Skeletal muscle tissue (tissue), 4 donors: ENCODE measurements around the gene CAGE1. TPM values are rescaled to one million over a fixed set of nuclear protein-coding genes. Genes with fewer than 3 reads are reported as not detected.

ENCODE experiments used
- H3K27ac ChIP-seq: one replicate; pipeline ENCODE4 v1.7.0; 2013; ENCODE audit warnings: mild to moderate bottlenecking, low read depth, low read length, inconsistent platforms
- H3K27me3 ChIP-seq, 3 donors: one replicate each; pipeline ENCODE4 v1.7.0; 2013; ENCODE audit warnings: low read length in 3 of 3; ENCODE audit not compliant: control insufficient read depth in 3 of 3, insufficient read depth in 3 of 3
- H3K36me3 ChIP-seq, 3 donors: one replicate each; pipeline ENCODE4 v1.7.0; 2013; ENCODE audit warnings: low read length in 3 of 3; ENCODE audit not compliant: control insufficient read depth in 3 of 3, insufficient read depth in 3 of 3
- H3K4me1 ChIP-seq, 3 donors: one replicate each; pipeline ENCODE4 v1.7.0; 2013; ENCODE audit warnings: low read length in 3 of 3, mild to moderate bottlenecking in 3 of 3; ENCODE audit not compliant: control insufficient read depth in 3 of 3, insufficient read depth in 3 of 3
- H3K4me3 ChIP-seq, 3 donors: one replicate each; pipeline ENCODE4 v1.7.0; 2013; ENCODE audit warnings: low read length in 3 of 3
- H3K9ac ChIP-seq, 3 donors: one replicate each; pipeline ENCODE4 v1.7.0; 2013; ENCODE audit warnings: low read length in 3 of 3, mild to moderate bottlenecking in 3 of 3, moderate library complexity in 2 of 3, low read depth in 1 of 3
- H3K9me3 ChIP-seq, 3 donors: one replicate each; pipeline ENCODE4 v1.7.0; 2013; ENCODE audit warnings: low read length in 3 of 3; ENCODE audit not compliant: control insufficient read depth in 3 of 3
- total RNA-seq: library from RNA; depleted of rRNA; stranded (reverse); fragments of >200 nt; gene quantifications from one replicate; pipeline ENCODE4 v1.2.3, GENCODE V29; 2014
- donor health status: Osteomylitis.

CAGE1 gene
- total RNA-seq, 1 donor from 2014 or later, result not detected

DNA sequence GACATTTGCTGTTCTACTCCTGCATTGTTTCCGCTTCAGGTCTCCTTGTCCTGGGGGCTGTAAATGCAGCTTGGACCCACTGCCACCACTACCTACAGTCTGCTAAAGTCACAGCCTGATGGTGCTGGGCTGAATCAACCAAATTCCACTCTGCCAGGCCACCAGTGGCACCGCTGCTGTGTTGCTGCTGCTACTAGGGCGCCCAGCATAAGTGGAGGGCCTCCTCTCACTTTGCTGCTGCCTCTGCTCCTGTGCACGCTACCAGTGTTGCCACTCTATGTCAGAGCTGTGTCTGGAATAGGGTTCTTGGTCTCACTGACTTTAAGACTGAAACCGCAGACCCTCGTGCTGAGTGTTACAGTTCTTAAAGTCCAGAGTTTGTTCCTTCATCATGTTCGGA lies 75.1 kb downstream of the CAGE1 start:
- Histone ChIP-seq H3K27me3 (no peaks in the 10 kb centered on the region), H3K9ac (no peak overlapping the region), H3K4me3 (no peak overlapping the region), H3K9me3 (no peaks in the 10 kb centered on the region), H3K4me1 (peaks cover 5 to 18% (median 15%) of the 10 kb centered on the region in 3 donors), H3K36me3 (peaks cover 3 to 6% (median 4%) of the 10 kb centered on the region in 3 donors), H3K27ac (no peak overlapping the region)

DNA sequence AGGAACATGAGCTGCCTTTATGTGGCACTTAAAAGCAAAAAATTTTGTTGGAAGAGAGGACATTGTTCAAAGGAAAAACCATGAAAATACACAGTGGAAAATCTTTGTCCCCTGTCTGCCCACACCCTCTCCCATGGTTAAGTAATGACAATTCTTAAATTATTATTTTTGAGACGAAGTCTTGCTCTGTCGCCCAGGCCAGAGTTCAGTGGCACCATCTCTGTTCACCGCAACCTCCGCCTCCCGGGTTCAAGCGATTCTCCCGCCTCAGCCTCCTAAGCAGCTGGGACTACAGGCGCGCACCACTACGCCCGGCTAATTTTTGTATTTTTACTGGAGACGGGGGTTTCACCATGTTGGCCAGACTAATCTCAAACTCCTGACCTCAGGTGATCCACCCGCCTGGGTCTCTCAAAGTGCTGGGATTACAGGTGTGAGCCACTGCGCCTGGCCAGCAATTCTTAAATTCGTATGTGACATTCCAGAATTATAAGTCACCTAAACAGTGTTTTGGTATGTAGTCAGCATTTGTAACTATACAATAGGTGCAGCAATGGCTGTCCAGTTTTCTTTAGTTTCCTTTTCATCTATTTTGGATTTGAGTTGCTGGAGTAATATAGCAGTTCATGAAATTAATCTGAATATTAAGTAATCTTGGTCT lies 75.9 kb downstream of the CAGE1 start:
- H3K36me3 ChIP-seq, result peaks cover 9 to 12% (median 11%) of the 10 kb centered on the region in 3 donors
- H3K9me3 ChIP-seq, result no peaks in the 10 kb centered on the region
- H3K27ac ChIP-seq, result peak overlapping the region; percentile 90
- peak overlapping the region; percentile 95 to 96 (median 96) for H3K9ac ChIP-seq
- H3K4me1 ChIP-seq, result peaks cover 5 to 18% (median 17%) of the 10 kb centered on the region in 3 donors
- H3K27me3 ChIP-seq, result no peaks in the 10 kb centered on the region
- peak overlapping the region; percentile 93 to 100 (median 97) for H3K4me3 ChIP-seq

DNA sequence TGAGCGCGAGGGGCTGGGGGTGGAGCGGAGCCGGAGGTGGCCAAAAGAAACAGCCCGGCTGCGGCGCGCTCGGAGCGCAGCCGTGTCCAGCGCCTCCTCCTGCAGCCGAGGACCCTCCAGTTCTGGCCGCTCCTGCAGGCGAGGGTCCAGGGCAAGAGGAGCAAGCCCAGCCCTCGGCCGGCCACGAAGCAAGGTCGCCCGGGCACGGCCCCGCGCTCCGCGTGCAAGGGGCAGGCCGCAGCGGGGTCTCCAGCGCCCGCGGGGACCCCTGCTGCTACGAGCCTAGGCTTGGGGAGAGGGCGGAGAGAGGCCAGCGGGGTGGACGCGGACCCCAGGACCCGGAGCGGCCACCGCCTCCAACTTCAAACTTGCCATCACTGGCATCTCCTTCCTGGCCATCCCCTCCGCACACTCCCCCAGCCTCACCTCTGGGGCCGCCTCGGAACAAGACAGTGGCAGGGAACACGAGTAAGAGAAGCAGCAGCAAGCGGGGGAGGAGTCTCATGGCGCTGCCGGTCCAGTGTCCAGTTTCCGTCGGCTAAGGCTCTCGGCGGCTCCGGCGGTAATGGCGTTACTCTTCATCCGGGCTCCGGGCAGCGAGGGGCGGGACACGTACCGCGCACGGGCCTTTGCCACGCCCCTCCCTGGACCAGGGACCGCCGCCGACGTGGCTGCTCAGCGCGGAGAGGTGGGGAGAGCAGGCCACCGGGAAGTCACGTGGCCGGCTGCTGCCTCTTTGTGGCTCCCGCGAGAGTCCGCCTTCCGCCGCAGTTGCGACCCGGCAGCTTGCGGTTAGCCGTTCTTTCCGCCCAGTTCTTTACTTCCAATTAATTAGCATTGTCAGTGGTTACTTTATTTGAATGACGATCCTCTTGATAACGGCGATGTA lies 76.7 kb downstream of the CAGE1 start, which contains the start of gene SSR1:
TSS of gene SSR1 (minus strand) at position 584 of the 889 bp plus-strand sequence. CDS start at position 505, 79 bp downstream.
- no peaks in the 10 kb centered on the region for H3K27me3 ChIP-seq
- peaks cover 5 to 18% (median 17%) of the 10 kb centered on the region in 3 donors for H3K4me1 ChIP-seq
- H3K36me3 ChIP-seq, result peaks cover 9 to 19% (median 16%) of the 10 kb centered on the region in 3 donors

DNA sequence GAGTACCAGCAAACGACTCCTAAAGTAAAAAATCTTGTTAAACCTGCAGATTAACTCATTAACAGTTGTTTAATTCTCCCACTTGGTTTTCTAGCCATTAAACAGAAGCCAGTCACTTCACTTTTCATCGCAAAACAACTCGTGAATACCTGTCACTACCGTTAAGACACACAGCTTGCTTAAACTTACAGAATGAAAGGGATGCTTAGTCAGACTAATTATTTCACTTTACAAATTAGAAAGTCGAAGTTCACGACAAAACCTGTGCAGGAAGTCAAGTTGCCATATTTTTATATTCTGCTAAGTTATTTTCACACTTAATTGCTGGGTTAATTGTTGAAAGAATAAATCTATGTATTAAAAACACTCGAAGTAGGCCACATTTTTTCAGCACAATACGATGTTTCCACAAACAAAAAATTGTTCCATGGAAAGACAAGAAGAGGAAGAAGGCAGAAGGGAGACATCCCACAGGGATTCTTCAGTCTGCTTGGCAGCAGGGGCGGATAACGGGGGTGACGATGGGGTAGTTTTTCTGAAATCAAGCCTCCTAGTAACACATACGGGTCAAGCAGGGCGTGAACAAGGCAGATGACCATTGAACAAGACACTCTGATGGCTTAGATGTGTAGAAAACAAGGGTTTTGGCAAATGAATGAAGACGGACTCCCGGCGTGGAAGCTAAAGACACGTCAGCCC lies 77.5 kb downstream of the CAGE1 start:
- Histone ChIP-seq H3K27ac (peak overlapping the region; percentile 90), H3K27me3 (no peaks in the 10 kb centered on the region), H3K4me1 (peaks cover 5 to 18% (median 17%) of the 10 kb centered on the region in 3 donors), H3K4me3 (peak overlapping the region; percentile 93 to 100 (median 97)), H3K36me3 (peaks cover 9 to 24% (median 24%) of the 10 kb centered on the region in 3 donors), H3K9ac (peak overlapping the region; percentile 95 to 96 (median 96)), H3K9me3 (no peaks in the 10 kb centered on the region)

More for the DNA sequence above, 76.7 kb downstream of the CAGE1 start, which contains the start of gene SSR1:
- H3K4me3 ChIP-seq, result peak within 1 kb of the TSS; percentile 93 to 100 (median 97)
- peak within 1 kb of the TSS; percentile 95 to 96 (median 96) for H3K9ac ChIP-seq
- peak within 1 kb of the TSS; percentile 90 for H3K27ac ChIP-seq
- H3K9me3 ChIP-seq, result no peaks in the 10 kb centered on the region

DNA sequence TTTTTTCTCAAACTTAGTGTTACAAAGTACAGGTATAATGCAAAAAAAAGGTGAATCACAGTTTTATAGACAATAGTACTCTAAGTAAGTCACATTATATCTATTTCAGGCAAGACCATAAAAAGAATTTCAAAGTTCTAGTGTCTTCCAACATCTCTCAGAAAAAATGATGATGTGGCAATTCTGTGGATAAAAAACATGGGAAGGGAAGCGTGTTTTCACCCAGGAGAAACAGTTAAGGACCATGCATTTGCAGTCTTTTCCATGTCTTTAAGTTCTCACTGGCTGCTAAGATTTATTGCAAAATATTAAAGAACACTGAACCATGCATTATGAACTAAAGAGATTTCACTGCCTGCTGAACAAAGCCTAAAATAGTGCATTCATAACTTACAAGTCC lies 78.4 kb downstream of the CAGE1 start:
- H3K9me3 ChIP-seq, result no peaks in the 10 kb centered on the region
- no peaks in the 10 kb centered on the region for H3K27me3 ChIP-seq
- peaks cover 12 to 27% (median 24%) of the 10 kb centered on the region in 3 donors for H3K36me3 ChIP-seq
- H3K4me1 ChIP-seq, result peaks cover 5 to 18% (median 17%) of the 10 kb centered on the region in 3 donors
- no peak overlapping the region for H3K9ac ChIP-seq
- H3K27ac ChIP-seq, result no peak overlapping the region
- H3K4me3 ChIP-seq, result peak overlapping the region in 1 of 3 donors; percentile 93

DNA sequence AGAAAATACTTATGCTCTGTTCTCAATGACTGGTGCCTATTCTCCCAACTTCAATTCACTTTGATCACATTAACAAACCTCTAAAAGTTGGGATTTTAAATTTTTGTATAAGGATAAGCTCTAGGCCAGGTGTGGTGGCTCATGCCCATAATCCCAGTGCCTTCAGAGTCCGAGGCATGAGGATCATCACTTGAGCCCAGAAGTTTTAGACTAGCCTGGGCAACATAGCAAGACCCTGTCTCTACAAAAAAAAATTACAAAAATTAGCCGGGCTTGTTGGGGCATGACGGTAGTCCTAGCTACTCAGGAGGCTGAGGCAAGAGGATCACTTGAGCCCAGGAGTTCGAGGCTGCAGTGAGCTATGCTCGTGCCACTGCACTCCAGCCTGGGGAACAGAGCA lies 80.5 kb downstream of the CAGE1 start:
- Histone ChIP-seq H3K9me3 (no peaks in the 10 kb centered on the region), H3K4me3 (no peak overlapping the region), H3K27ac (no peak overlapping the region), H3K9ac (no peak overlapping the region), H3K27me3 (no peaks in the 10 kb centered on the region), H3K4me1 (peaks cover 5 to 18% (median 17%) of the 10 kb centered on the region in 3 donors), H3K36me3 (peaks cover 17 to 39% (median 38%) of the 10 kb centered on the region in 3 donors)

DNA sequence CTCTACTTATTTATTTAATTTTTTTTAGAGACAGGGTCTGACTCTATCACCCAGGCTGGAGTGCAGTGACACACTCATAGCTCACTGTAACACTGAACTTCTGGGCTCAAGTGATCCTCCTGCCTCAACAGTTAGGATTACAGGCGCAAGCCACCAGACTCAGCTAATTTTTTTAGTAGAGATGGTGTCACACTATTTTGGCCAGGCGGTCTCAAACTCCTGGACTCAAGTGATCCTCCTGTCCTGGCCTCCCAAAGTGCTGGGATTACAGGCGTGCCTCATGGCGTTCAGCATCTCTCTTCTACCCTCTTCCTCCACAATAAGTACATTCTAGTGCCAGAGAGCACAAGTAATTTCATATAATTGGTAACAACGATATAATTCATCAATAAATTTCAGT lies 82.0 kb downstream of the CAGE1 start:
- H3K27ac ChIP-seq, result no peak overlapping the region
- no peaks in the 10 kb centered on the region for H3K9me3 ChIP-seq
- H3K4me3 ChIP-seq, result no peak overlapping the region
- H3K4me1 ChIP-seq, result peaks cover 5 to 14% (median 13%) of the 10 kb centered on the region in 3 donors
- no peaks in the 10 kb centered on the region for H3K27me3 ChIP-seq
- H3K9ac ChIP-seq, result no peak overlapping the region
- H3K36me3 ChIP-seq, result peaks cover 13 to 44% (median 38%) of the 10 kb centered on the region in 3 donors

DNA sequence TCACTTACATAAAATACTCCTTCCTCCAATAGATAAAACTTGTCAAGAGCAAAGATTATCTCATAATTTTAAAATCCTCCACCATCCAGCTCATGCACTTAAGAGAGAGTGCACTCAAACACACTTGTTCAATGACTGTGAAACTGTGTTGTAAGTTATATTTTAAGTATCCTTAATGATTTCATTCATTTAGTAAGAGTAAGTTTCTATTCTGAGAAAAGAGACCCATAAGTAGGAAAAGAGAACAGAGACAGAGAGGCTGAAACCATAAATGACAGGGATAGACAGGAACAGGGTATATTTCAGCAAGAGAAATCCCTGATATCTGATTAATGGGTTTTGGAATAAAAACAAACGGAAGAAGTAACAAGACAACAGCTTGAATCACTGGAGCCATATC lies 84.7 kb downstream of the CAGE1 start:
- Histone ChIP-seq H3K4me1 (peaks cover 0 to 2% (median 0%) of the 10 kb centered on the region in 3 donors), H3K27me3 (no peaks in the 10 kb centered on the region), H3K9me3 (no peaks in the 10 kb centered on the region), H3K4me3 (no peak overlapping the region), H3K27ac (no peak overlapping the region), H3K36me3 (peaks cover 29 to 66% (median 53%) of the 10 kb centered on the region in 3 donors), H3K9ac (no peak overlapping the region)

DNA sequence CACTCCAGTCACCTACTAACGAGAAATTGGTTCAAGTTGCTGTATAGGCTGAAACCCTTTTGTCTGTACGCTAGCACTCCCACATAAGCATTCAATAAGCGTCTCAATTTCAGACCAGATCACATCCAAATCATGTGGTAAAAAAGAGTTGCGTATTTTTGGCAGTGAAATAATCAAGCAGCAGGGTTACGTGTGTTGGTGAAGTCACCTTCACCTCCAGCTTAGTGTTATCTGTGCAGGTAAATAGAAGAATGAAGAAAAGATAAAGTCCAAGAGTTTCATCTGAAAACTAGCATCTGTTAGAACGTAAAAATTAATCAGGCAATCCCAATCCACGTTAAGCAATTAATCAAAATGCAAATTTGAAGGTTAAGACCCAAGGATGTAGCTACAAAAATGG lies 87.8 kb downstream of the CAGE1 start:
- peaks cover 27 to 57% (median 53%) of the 10 kb centered on the region in 3 donors for H3K36me3 ChIP-seq
- H3K4me3 ChIP-seq, result no peak overlapping the region
- no peaks in the 10 kb centered on the region for H3K4me1 ChIP-seq
- H3K27me3 ChIP-seq, result no peaks in the 10 kb centered on the region
- H3K9ac ChIP-seq, result no peak overlapping the region
- no peaks in the 10 kb centered on the region for H3K9me3 ChIP-seq
- no peak overlapping the region for H3K27ac ChIP-seq
